Measurements from ENCODE around the gene SIRPB1.
"Not testable (repeated sequence)": the region's sequence is repeated elsewhere in the genome, so short reads cannot be mapped to it uniquely, and the experiment has no call there.

SIRPB1 gene

DNA sequence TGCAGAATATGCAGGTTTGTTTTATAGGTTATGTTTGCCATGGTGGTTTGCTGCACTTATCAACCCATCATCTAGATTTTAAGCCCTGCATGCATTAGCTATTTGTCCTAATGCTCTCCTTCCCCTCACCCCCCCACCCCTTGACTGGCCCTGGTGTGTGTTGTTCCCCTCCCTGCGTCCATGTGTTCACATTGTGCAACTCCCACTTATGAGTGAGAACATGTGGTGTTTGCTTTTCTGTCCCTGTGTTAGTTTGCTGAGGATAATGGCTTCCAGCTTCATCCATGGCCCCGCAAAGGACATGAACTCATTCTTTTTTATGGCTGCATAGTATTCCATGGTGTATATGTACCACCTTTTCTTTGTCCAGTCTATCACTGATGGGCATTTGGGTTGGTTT lies 18.8 kb upstream of the SIRPB1 start:
- H3K4me3 ChIP-seq (ENCODE audit: low read depth in 1 of 5, low read length in 5 of 5); H3K27ac ChIP-seq (ENCODE audit: low read depth, low read length): not testable (repeated sequence)

GRCh38 chr20:1637755-1638154 lies 17.9 kb upstream of the SIRPB1 start:
- Histone ChIP-seq H3K9me3 (ENCODE audit: control insufficient read depth in 5 of 5, low read length in 5 of 5) (peaks cover 0 to 2% (median 0%) of the 10 kb centered on the region in 5 donors), H3K4me1 (ENCODE audit: control insufficient read depth in 5 of 5, insufficient read depth in 5 of 5, low read length in 5 of 5) (no peaks in the 10 kb centered on the region), H3K36me3 (ENCODE audit: control insufficient read depth in 5 of 5, insufficient read depth in 5 of 5, low read length in 5 of 5) (no peaks in the 10 kb centered on the region), H3K27me3 (ENCODE audit: control insufficient read depth in 5 of 5, insufficient read depth in 4 of 5, low read length in 5 of 5) (no peaks in the 10 kb centered on the region), H3K9ac (ENCODE audit: low read length in 5 of 5) (no peak overlapping the region), H3K4me3 (ENCODE audit: low read depth in 1 of 5, low read length in 5 of 5) (no peak overlapping the region), H3K27ac (ENCODE audit: low read depth, low read length) (no peak overlapping the region)

More for the DNA sequence above, 18.8 kb upstream of the SIRPB1 start:
- H3K4me1 ChIP-seq (ENCODE audit: control insufficient read depth in 5 of 5, insufficient read depth in 5 of 5, low read length in 5 of 5); H3K36me3 ChIP-seq (ENCODE audit: control insufficient read depth in 5 of 5, insufficient read depth in 5 of 5, low read length in 5 of 5); H3K9me3 ChIP-seq (ENCODE audit: control insufficient read depth in 5 of 5, low read length in 5 of 5); H3K9ac ChIP-seq (ENCODE audit: low read length in 5 of 5); H3K27me3 ChIP-seq (ENCODE audit: control insufficient read depth in 5 of 5, insufficient read depth in 4 of 5, low read length in 5 of 5): not testable (repeated sequence)

- peaks cover 0 to 2% (median 0%) of the 10 kb centered on the region in 5 donors for H3K9me3 ChIP-seq (ENCODE audit: control insufficient read depth in 5 of 5, low read length in 5 of 5)
- H3K27me3 ChIP-seq (ENCODE audit: control insufficient read depth in 5 of 5, insufficient read depth in 4 of 5, low read length in 5 of 5) = no peaks in the 10 kb centered on the region
- no peak overlapping the region for H3K9ac ChIP-seq (ENCODE audit: low read length in 5 of 5)
- no peak overlapping the region for H3K4me3 ChIP-seq (ENCODE audit: low read depth in 1 of 5, low read length in 5 of 5)
- no peak overlapping the region for H3K27ac ChIP-seq (ENCODE audit: low read depth, low read length)
- no peaks in the 10 kb centered on the region for H3K36me3 ChIP-seq (ENCODE audit: control insufficient read depth in 5 of 5, insufficient read depth in 5 of 5, low read length in 5 of 5)
- H3K4me1 ChIP-seq (ENCODE audit: control insufficient read depth in 5 of 5, insufficient read depth in 5 of 5, low read length in 5 of 5) = no peaks in the 10 kb centered on the region
Measured at GRCh38 chr20:1637226-1637625, 17.4 kb upstream of the SIRPB1 start.

DNA sequence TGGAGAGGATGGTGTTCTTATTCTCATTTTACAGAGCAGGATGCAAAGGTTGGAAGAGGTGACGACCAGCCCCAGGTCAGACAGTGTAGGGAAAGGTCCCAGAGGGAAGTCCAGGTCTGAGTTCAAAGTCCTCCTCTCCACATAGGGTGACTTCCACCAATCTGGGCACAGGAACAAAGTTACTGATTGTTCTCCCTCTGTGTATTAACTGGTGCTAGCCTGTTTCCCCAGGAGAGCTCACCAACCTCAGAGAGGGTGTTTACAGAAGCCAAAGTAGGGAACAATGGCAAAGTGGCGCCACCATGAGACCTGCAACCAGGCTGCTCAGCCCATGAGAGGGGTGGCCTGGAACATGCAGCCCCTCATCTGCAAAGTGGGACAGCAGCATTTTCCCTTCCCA lies 16.8 kb upstream of the SIRPB1 start:
- no peaks in the 10 kb centered on the region for H3K4me1 ChIP-seq (ENCODE audit: control insufficient read depth in 5 of 5, insufficient read depth in 5 of 5, low read length in 5 of 5)
- no peak overlapping the region for H3K27ac ChIP-seq (ENCODE audit: low read depth, low read length)
- H3K9ac ChIP-seq (ENCODE audit: low read length in 5 of 5) = no peak overlapping the region
- H3K4me3 ChIP-seq (ENCODE audit: low read depth in 1 of 5, low read length in 5 of 5) = no peak overlapping the region
- no peaks in the 10 kb centered on the region for H3K36me3 ChIP-seq (ENCODE audit: control insufficient read depth in 5 of 5, insufficient read depth in 5 of 5, low read length in 5 of 5)
- peaks cover 0 to 2% (median 0%) of the 10 kb centered on the region in 5 donors for H3K9me3 ChIP-seq (ENCODE audit: control insufficient read depth in 5 of 5, low read length in 5 of 5)
- no peaks in the 10 kb centered on the region for H3K27me3 ChIP-seq (ENCODE audit: control insufficient read depth in 5 of 5, insufficient read depth in 4 of 5, low read length in 5 of 5)

DNA sequence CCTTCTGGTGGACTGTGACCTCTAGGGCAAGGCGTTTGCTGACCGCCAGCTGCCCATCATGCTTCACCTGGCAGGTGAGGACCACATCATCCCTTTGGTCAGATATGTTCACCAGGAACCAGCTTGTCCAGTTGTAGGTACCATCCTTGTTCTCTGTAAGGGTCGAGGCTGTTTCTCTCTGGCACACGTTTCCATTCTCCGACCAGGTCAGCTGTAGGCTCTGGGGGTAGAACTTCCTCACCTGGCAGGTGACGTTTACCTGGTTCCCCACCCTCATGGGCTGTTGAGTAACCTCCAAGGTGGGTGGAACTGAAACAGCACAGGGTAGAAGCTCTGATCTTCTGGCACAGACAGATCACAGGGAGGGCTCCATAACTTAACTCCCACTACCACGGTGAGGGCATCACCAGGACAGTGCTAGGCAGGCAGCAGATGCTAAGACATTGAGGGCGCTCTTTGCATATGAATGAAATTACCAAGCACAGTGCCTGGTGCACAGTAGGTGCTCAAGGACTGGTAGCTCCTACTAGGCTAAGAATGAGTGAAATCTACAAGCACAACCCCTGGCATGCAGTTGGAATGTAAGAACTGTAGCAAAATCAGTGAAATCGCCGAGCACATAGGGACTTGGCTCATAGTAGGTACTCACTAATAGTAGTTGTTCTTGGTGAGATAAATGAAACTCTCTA lies 15.6 kb upstream of the SIRPB1 start:
- H3K4me1 ChIP-seq (ENCODE audit: control insufficient read depth in 5 of 5, insufficient read depth in 5 of 5, low read length in 5 of 5) = no peaks in the 10 kb centered on the region

GRCh38 chr20:1633535-1633934 lies 13.7 kb upstream of the SIRPB1 start:
- no peak overlapping the region for H3K27ac ChIP-seq (ENCODE audit: low read depth, low read length)
- H3K9me3 ChIP-seq (ENCODE audit: control insufficient read depth in 5 of 5, low read length in 5 of 5) = no peaks in the 10 kb centered on the region
- H3K4me3 ChIP-seq (ENCODE audit: low read depth in 1 of 5, low read length in 5 of 5) = no peak overlapping the region
- no peak overlapping the region for H3K9ac ChIP-seq (ENCODE audit: low read length in 5 of 5)
- H3K4me1 ChIP-seq (ENCODE audit: control insufficient read depth in 5 of 5, insufficient read depth in 5 of 5, low read length in 5 of 5) = no peaks in the 10 kb centered on the region
- no peaks in the 10 kb centered on the region for H3K27me3 ChIP-seq (ENCODE audit: control insufficient read depth in 5 of 5, insufficient read depth in 4 of 5, low read length in 5 of 5)
- no peaks in the 10 kb centered on the region for H3K36me3 ChIP-seq (ENCODE audit: control insufficient read depth in 5 of 5, insufficient read depth in 5 of 5, low read length in 5 of 5)

More for the DNA sequence above, 15.6 kb upstream of the SIRPB1 start:
- Histone ChIP-seq H3K27me3 (ENCODE audit: control insufficient read depth in 5 of 5, insufficient read depth in 4 of 5, low read length in 5 of 5) (no peaks in the 10 kb centered on the region), H3K9me3 (ENCODE audit: control insufficient read depth in 5 of 5, low read length in 5 of 5) (peaks cover 0 to 2% (median 0%) of the 10 kb centered on the region in 5 donors), H3K4me3 (ENCODE audit: low read depth in 1 of 5, low read length in 5 of 5) (no peak overlapping the region), H3K9ac (ENCODE audit: low read length in 5 of 5) (no peak overlapping the region), H3K36me3 (ENCODE audit: control insufficient read depth in 5 of 5, insufficient read depth in 5 of 5, low read length in 5 of 5) (no peaks in the 10 kb centered on the region), H3K27ac (ENCODE audit: low read depth, low read length) (no peak overlapping the region)

DNA sequence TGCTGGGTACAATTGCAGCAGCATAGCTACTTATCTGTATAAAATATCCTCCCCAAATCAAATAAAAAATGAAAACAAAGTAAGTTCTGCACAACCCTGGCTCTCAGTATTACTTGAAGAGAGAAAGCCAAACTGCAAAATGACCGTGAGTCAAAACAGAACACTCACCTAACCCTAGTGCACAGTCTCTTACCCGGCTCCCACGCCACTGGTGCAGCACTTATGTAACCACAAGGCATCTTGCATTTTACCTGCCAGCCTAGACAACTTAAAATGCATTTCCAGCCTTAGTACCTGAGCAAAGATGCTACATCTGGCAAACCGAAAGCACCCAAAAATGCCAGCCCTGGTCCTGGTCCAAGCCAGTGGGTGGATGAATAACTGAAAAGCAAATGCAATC lies 12.4 kb upstream of the SIRPB1 start:
- Histone ChIP-seq H3K4me1 (ENCODE audit: control insufficient read depth in 5 of 5, insufficient read depth in 5 of 5, low read length in 5 of 5) (no peaks in the 10 kb centered on the region), H3K9me3 (ENCODE audit: control insufficient read depth in 5 of 5, low read length in 5 of 5) (no peaks in the 10 kb centered on the region), H3K4me3 (ENCODE audit: low read depth in 1 of 5, low read length in 5 of 5) (no peak overlapping the region), H3K27me3 (ENCODE audit: control insufficient read depth in 5 of 5, insufficient read depth in 4 of 5, low read length in 5 of 5) (no peaks in the 10 kb centered on the region), H3K9ac (ENCODE audit: low read length in 5 of 5) (no peak overlapping the region), H3K36me3 (ENCODE audit: control insufficient read depth in 5 of 5, insufficient read depth in 5 of 5, low read length in 5 of 5) (no peaks in the 10 kb centered on the region), H3K27ac (ENCODE audit: low read depth, low read length) (no peak overlapping the region)

DNA sequence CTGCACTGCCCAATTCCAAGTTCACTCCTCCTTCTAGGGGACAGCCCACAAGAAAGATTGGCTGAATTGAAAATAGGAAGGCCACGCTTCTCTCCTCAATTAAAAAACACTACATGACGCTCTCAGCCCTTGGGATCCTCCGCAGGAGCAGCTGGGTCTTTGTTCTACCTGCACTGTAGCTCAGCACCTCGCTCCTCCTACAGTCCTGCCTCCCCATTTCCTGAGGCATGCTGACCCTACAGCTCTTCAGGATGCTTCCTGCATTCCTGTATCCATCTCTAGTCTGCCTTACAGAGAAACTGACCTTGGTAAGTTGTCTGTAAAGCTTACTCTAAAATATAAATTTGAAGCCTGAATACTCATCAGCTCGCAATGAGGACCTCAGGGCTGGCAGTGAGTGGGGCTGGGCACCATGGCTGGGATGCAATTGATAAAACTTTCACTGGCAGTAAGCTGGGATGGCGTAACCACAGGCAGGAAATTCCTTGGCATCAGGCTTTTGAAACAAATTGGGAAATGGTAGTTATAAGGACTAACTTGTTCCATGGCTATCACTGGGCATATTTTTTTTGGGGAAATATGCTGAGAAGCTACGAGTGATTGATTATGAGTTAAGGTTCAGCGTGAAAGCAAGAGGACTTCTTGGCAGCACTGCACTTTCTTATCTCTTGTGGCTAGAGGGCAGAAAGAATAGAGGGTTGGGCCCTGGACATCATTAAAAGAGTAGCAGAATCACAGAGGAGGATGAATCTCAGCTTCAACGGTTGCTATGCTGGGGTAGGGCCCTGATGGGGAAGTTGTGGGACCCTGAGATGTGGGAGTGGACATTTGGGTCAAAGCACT lies 11.7 kb upstream of the SIRPB1 start:
- Histone ChIP-seq H3K4me1 (ENCODE audit: control insufficient read depth in 5 of 5, insufficient read depth in 5 of 5, low read length in 5 of 5) (peaks cover 0 to 1% (median 0%) of the 10 kb centered on the region in 5 donors), H3K9ac (ENCODE audit: low read length in 5 of 5) (no peak overlapping the region), H3K27me3 (ENCODE audit: control insufficient read depth in 5 of 5, insufficient read depth in 4 of 5, low read length in 5 of 5) (no peaks in the 10 kb centered on the region), H3K27ac (ENCODE audit: low read depth, low read length) (no peak overlapping the region), H3K4me3 (ENCODE audit: low read depth in 1 of 5, low read length in 5 of 5) (no peak overlapping the region), H3K9me3 (ENCODE audit: control insufficient read depth in 5 of 5, low read length in 5 of 5) (no peaks in the 10 kb centered on the region), H3K36me3 (ENCODE audit: control insufficient read depth in 5 of 5, insufficient read depth in 5 of 5, low read length in 5 of 5) (no peaks in the 10 kb centered on the region)

DNA sequence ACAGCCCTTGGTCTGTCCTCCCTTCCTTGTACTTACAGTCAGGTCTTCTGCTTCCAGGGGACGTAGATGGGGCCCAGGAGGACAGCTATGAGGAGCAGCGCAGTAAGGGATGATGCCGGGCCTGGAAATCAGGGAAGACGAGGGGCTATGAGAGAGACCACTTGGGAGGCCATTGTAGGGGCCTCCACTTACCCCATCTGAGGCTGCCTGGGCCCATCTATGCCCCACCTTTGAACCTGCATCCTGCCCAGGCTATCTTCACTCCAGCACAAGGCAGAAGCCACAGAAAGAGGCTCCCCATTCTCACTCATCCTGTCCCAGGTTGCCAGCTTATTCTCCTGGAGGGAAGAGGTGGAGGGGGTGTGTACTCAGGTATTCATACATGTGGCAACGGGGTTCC lies 10.4 kb upstream of the SIRPB1 start:
- H3K4me1 ChIP-seq (ENCODE audit: control insufficient read depth in 5 of 5, insufficient read depth in 5 of 5, low read length in 5 of 5) = peaks cover 0 to 3% (median 0%) of the 10 kb centered on the region in 5 donors
- no peaks in the 10 kb centered on the region for H3K36me3 ChIP-seq (ENCODE audit: control insufficient read depth in 5 of 5, insufficient read depth in 5 of 5, low read length in 5 of 5)
- no peaks in the 10 kb centered on the region for H3K27me3 ChIP-seq (ENCODE audit: control insufficient read depth in 5 of 5, insufficient read depth in 4 of 5, low read length in 5 of 5)
- H3K27ac ChIP-seq (ENCODE audit: low read depth, low read length) = no peak overlapping the region
- no peaks in the 10 kb centered on the region for H3K9me3 ChIP-seq (ENCODE audit: control insufficient read depth in 5 of 5, low read length in 5 of 5)
- no peak overlapping the region for H3K9ac ChIP-seq (ENCODE audit: low read length in 5 of 5)
- no peak overlapping the region for H3K4me3 ChIP-seq (ENCODE audit: low read depth in 1 of 5, low read length in 5 of 5)

DNA sequence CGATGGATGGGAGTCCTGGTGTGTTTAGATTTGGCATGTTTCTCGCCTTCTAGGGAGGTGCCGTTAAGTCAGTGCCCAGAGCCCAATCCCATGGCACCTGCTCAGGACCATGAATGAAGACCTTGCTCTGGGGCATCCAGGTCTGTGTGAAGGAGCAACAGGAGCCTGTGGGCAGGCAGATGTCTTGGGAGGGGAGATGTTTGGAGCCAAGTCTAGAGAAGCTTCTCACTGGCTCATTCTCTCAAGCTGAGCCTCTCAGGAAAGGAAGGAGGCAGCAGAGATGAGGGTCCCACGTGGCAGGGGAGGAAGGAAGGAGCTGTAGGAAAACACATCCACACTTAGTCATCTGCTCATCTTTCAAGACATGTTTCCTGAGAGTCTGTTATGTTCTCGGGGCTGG lies 9.5 kb upstream of the SIRPB1 start:
- Histone ChIP-seq H3K9me3 (ENCODE audit: control insufficient read depth in 5 of 5, low read length in 5 of 5) (no peaks in the 10 kb centered on the region), H3K27me3 (ENCODE audit: control insufficient read depth in 5 of 5, insufficient read depth in 4 of 5, low read length in 5 of 5) (no peaks in the 10 kb centered on the region), H3K36me3 (ENCODE audit: control insufficient read depth in 5 of 5, insufficient read depth in 5 of 5, low read length in 5 of 5) (no peaks in the 10 kb centered on the region), H3K27ac (ENCODE audit: low read depth, low read length) (no peak overlapping the region), H3K4me1 (ENCODE audit: control insufficient read depth in 5 of 5, insufficient read depth in 5 of 5, low read length in 5 of 5) (peaks cover 0 to 3% (median 0%) of the 10 kb centered on the region in 5 donors), H3K4me3 (ENCODE audit: low read depth in 1 of 5, low read length in 5 of 5) (no peak overlapping the region), H3K9ac (ENCODE audit: low read length in 5 of 5) (no peak overlapping the region)

Data from subcutaneous abdominal adipose tissue (tissue), 5 donors.